NT2/D1 (cell line): ENCODE measurements around the gene CHN1.

Experiments used
- DNase-seq: peaks from one replicate; pipeline ENCODE4 v3.0.0-alpha.2; 2011; ENCODE audit warnings: low read depth, low spot score
- H3K27me3 ChIP-seq: 2 replicates; pipeline ENCODE4 v1.6.0; 2011; ENCODE audit warnings: mild to moderate bottlenecking; ENCODE audit not compliant: insufficient read length, insufficient read depth
- H3K36me3 ChIP-seq: 2 replicates; pipeline ENCODE4 v1.6.1; 2011; ENCODE audit warnings: mild to moderate bottlenecking, low read length, mixed read lengths; ENCODE audit not compliant: insufficient read depth, insufficient read length
- H3K4me1 ChIP-seq: 2 replicates; pipeline ENCODE4 v1.5.1; 2011; ENCODE audit not compliant: insufficient read depth, insufficient read length
- H3K4me3 ChIP-seq: 2 replicates; pipeline ENCODE4 v1.5.1; 2011; ENCODE audit warnings: low read depth; ENCODE audit not compliant: insufficient read length
- H3K9ac ChIP-seq: 2 replicates; pipeline ENCODE4 v1.6.0; 2011; ENCODE audit warnings: low read depth; ENCODE audit not compliant: insufficient read length
- H3K9me3 ChIP-seq: 2 replicates; pipeline ENCODE4 v1.5.1; 2011; ENCODE audit warnings: mild to moderate bottlenecking, low read length; ENCODE audit not compliant: insufficient read depth
- SUZ12 ChIP-seq: IDR thresholded peaks from 2 replicates; pipeline ENCODE4 v1.6.1; 2011; ENCODE audit not compliant: insufficient read length, insufficient read depth; ENCODE audit errors: extremely low read depth
- YY1 ChIP-seq: IDR thresholded peaks from 2 replicates; pipeline ENCODE4 v1.6.1; 2011; ENCODE audit not compliant: insufficient read length, insufficient read depth
- ZNF274 ChIP-seq: IDR thresholded peaks from 2 replicates; pipeline ENCODE4 v1.6.1; 2011; ENCODE audit warnings: mild to moderate bottlenecking, low read depth, low read length

CHN1 gene

GRCh38 chr2:174784316-174784715 lies 220.9 kb downstream of the CHN1 start:
- Histone ChIP-seq H3K4me3 (no peak overlapping the region), H3K4me1 (peaks cover 10% of the 10 kb centered on the region), H3K9me3 (peaks cover 8% of the 10 kb centered on the region; the same call in 1 of the 2 replicates), H3K36me3 (no peaks in the 10 kb centered on the region), H3K27me3 (no peaks in the 10 kb centered on the region), H3K9ac (no peak overlapping the region)
- DNase-seq = no peak
- TF ChIP-seq ZNF274 = no peak
- TF ChIP-seq YY1 = no peak
- TF ChIP-seq SUZ12 = no peak

GRCh38 chr2:174781996-174782395 lies 223.2 kb downstream of the CHN1 start:
- TF ChIP-seq YY1 = no peak
- no peak for TF ChIP-seq SUZ12
- TF ChIP-seq ZNF274 = no peak
- Histone ChIP-seq H3K4me1 (peaks cover 11% of the 10 kb centered on the region), H3K9me3 (no peaks in the 10 kb centered on the region), H3K9ac (no peak overlapping the region), H3K27me3 (no peaks in the 10 kb centered on the region), H3K4me3 (no peak overlapping the region), H3K36me3 (no peaks in the 10 kb centered on the region)
- DNase-seq = no peak

GRCh38 chr2:174781298-174781697 lies 223.9 kb downstream of the CHN1 start:
- H3K27me3 ChIP-seq = no peaks in the 10 kb centered on the region
- H3K4me1 ChIP-seq = peaks cover 9% of the 10 kb centered on the region
- no peaks in the 10 kb centered on the region for H3K9me3 ChIP-seq
- H3K9ac ChIP-seq = no peak overlapping the region
- no peaks in the 10 kb centered on the region for H3K36me3 ChIP-seq
- no peak for DNase-seq
- no peak for TF ChIP-seq SUZ12
- no peak for TF ChIP-seq YY1
- no peak for TF ChIP-seq ZNF274
- H3K4me3 ChIP-seq = no peak overlapping the region

GRCh38 chr2:174780856-174781255 lies 224.3 kb downstream of the CHN1 start:
- Histone ChIP-seq H3K36me3 (no peaks in the 10 kb centered on the region), H3K4me3 (no peak overlapping the region), H3K9ac (no peak overlapping the region), H3K27me3 (no peaks in the 10 kb centered on the region), H3K4me1 (peaks cover 9% of the 10 kb centered on the region), H3K9me3 (no peaks in the 10 kb centered on the region)
- no peak for DNase-seq
- TF ChIP-seq SUZ12 = no peak
- TF ChIP-seq ZNF274 = no peak
- TF ChIP-seq YY1 = no peak

GRCh38 chr2:174780191-174780840 lies 224.9 kb downstream of the CHN1 start:
- TF ChIP-seq YY1 = no peak
- no peak for TF ChIP-seq ZNF274
- no peak for TF ChIP-seq SUZ12
- Histone ChIP-seq H3K36me3 (no peaks in the 10 kb centered on the region), H3K9me3 (no peaks in the 10 kb centered on the region), H3K27me3 (no peaks in the 10 kb centered on the region), H3K4me3 (no peak overlapping the region), H3K9ac (no peak overlapping the region), H3K4me1 (peaks cover 9% of the 10 kb centered on the region)
- no peak for DNase-seq

GRCh38 chr2:174779361-174779928 lies 225.7 kb downstream of the CHN1 start:
- TF ChIP-seq SUZ12 (no peak), YY1 (no peak)
- Histone ChIP-seq H3K9ac (no peak overlapping the region), H3K27me3 (no peaks in the 10 kb centered on the region), H3K9me3 (no peaks in the 10 kb centered on the region), H3K36me3 (no peaks in the 10 kb centered on the region), H3K4me1 (peaks cover 7% of the 10 kb centered on the region), H3K4me3 (no peak overlapping the region)
- no peak for DNase-seq

GRCh38 chr2:174778085-174778981 lies 226.8 kb downstream of the CHN1 start:
- DNase-seq = no peak
- no peak overlapping the region for H3K4me3 ChIP-seq

More at GRCh38 chr2:174778085-174778981, 226.8 kb downstream of the CHN1 start:
- TF ChIP-seq YY1 (no peak), SUZ12 (no peak), ZNF274 (no peak)
- Histone ChIP-seq H3K4me1 (peaks cover 6% of the 10 kb centered on the region), H3K36me3 (no peaks in the 10 kb centered on the region), H3K9me3 (no peaks in the 10 kb centered on the region), H3K9ac (peak overlapping the region; percentile 29), H3K27me3 (no peaks in the 10 kb centered on the region)
